Suprapubic skin (tissue), 4 donors: ENCODE results near the gene SRI. TPM values are rescaled to one million over a fixed set of nuclear protein-coding genes. Genes with fewer than 3 reads are reported as not detected.
A peak's percentile ranks its signal among the peaks of the same experiment; 100 is the strongest.
"Not testable (repeated sequence)": the region's sequence is repeated elsewhere in the genome, so short reads cannot be mapped to it uniquely, and the experiment has no call there.

ENCODE experiments used
- DNase-seq, 2 donors: peaks; one replicate each; pipeline ENCODE4 v3.0.0-alpha.2; 2019; ENCODE audit warnings: low spot score in 2 of 2
- H3K27ac ChIP-seq: fragments of 200-600 bp; sonication (generic); one replicate; pipeline ENCODE4 v1.5.1; 2019
- H3K27me3 ChIP-seq: fragments of 200-600 bp; sonication (generic); one replicate; pipeline ENCODE4 v1.5.1; 2019
- H3K36me3 ChIP-seq: fragments of 200-600 bp; sonication (generic); one replicate; pipeline ENCODE4 v1.5.1; 2019
- H3K4me1 ChIP-seq: fragments of 200-600 bp; sonication (generic); one replicate; pipeline ENCODE4 v1.5.1; 2019
- H3K4me3 ChIP-seq: fragments of 200-600 bp; sonication (generic); one replicate; pipeline ENCODE4 v1.5.1; 2019; ENCODE audit warnings: mild to moderate bottlenecking
- H3K9me3 ChIP-seq: fragments of 200-600 bp; sonication (generic); one replicate; pipeline ENCODE4 v1.5.1; 2019
- CTCF ChIP-seq, 2 donors: fragments of 200-600 bp in 1 of 2; fragments of 450-650 bp in 1 of 2; sonication (generic) in 1 of 2; IDR thresholded peaks; one replicate each; pipeline ENCODE4 v1.5.1; 2016 to 2019; ENCODE audit warnings: antibody characterized with exemption in 2 of 2, mild to moderate bottlenecking in 1 of 2, moderate library complexity in 1 of 2
- EP300 ChIP-seq: sonication (generic); formaldehyde crosslinking; IDR thresholded peaks from one replicate; pipeline ENCODE4 v1.6.1; 2017; ENCODE audit warnings: antibody characterized with exemption
- POLR2A ChIP-seq, 2 donors: fragments of 450-650 bp; IDR thresholded peaks; one replicate each; pipeline ENCODE4 v1.6.1; 2017; ENCODE audit warnings: antibody characterized with exemption in 2 of 2, mild to moderate bottlenecking in 2 of 2, moderate library complexity in 2 of 2
- POLR2AphosphoS5 ChIP-seq, 3 donors: sonication (generic); formaldehyde crosslinking; IDR thresholded peaks; one replicate each; pipeline ENCODE4 v1.6.1; 2017; ENCODE audit warnings: antibody characterized with exemption in 3 of 3
- WGBS: methylation state at CpG from one replicate; pipeline ENCODE4 v1.1.5; 2018; 5-methylcytosine and 5-hydroxymethylcytosine counted together
- total RNA-seq, 4 donors: library from RNA; depleted of rRNA; stranded (reverse); fragments of >200 nt; gene quantifications; one replicate each; pipeline ENCODE4 v1.1.0, GENCODE V29; 2016

Gene SRI
- total RNA-seq: 10 to 100 TPM; 36.7 to 50.6 (median 42.2) TPM

GRCh38 chr7:88219781-88220747, at the start of gene SRI:
TSS of gene SRI (minus strand) at chr7:88220038. CDS start at chr7:88220026, 12 bp downstream.
- peak; percentile 91 to 92 for DNase-seq
- Histone ChIP-seq H3K4me1 (peaks cover 19% of the 10 kb centered on the region), H3K27ac (peak within 1 kb of the TSS; percentile 92), H3K27me3 (no peaks in the 10 kb centered on the region), H3K9me3 (no peaks in the 10 kb centered on the region), H3K36me3 (peaks cover 14% of the 10 kb centered on the region), H3K4me3 (peak within 1 kb of the TSS; percentile 83)
- WGBS: under 1% methylated on average over 62 of the region's 75 CpGs
- TF ChIP-seq CTCF (IDR thresholded peaks at IDR 0.05) (peak; percentile 57 to 98), EP300 (no peak), POLR2A (IDR thresholded peaks at IDR 0.05) (peak in 1 of 2 donors; percentile 47)

- no peak for DNase-seq
- H3K27me3 ChIP-seq: no peaks in the 10 kb centered on the region
- no peaks in the 10 kb centered on the region for H3K4me1 ChIP-seq
- no peak for TF ChIP-seq POLR2AphosphoS5 (IDR thresholded peaks at IDR 0.05)
- no peak for TF ChIP-seq CTCF (IDR thresholded peaks at IDR 0.05)
- no peak for TF ChIP-seq EP300
- no peak overlapping the region for H3K4me3 ChIP-seq
- no peak overlapping the region for H3K27ac ChIP-seq
- H3K9me3 ChIP-seq: no peaks in the 10 kb centered on the region
- WGBS: 89% methylated on average over 3 of the region's 3 CpGs
- no peaks in the 10 kb centered on the region for H3K36me3 ChIP-seq
These were observed 49.7 kb upstream of the SRI start for GRCh38 chr7:88269586-88269985.

GRCh38 chr7:88268858-88269257, 49.0 kb upstream of the SRI start:
- Histone ChIP-seq H3K4me3 (no peak overlapping the region), H3K4me1 (no peaks in the 10 kb centered on the region), H3K9me3 (no peaks in the 10 kb centered on the region), H3K27ac (no peak overlapping the region), H3K27me3 (no peaks in the 10 kb centered on the region), H3K36me3 (no peaks in the 10 kb centered on the region)
- TF ChIP-seq POLR2AphosphoS5 (IDR thresholded peaks at IDR 0.05) (no peak), POLR2A (IDR thresholded peaks at IDR 0.05) (no peak), CTCF (IDR thresholded peaks at IDR 0.05) (no peak), EP300 (no peak)
- 49% methylated on average over 2 of the region's 2 CpGs for WGBS
- no peak for DNase-seq

- no peak for DNase-seq
- Histone ChIP-seq H3K9me3 (no peaks in the 10 kb centered on the region), H3K36me3 (no peaks in the 10 kb centered on the region), H3K4me3 (no peak overlapping the region), H3K4me1 (no peaks in the 10 kb centered on the region), H3K27ac (no peak overlapping the region), H3K27me3 (no peaks in the 10 kb centered on the region)
- TF ChIP-seq POLR2AphosphoS5 (IDR thresholded peaks at IDR 0.05): no peak
- 80% methylated on average over 2 of the region's 2 CpGs for WGBS
These were observed 48.2 kb upstream of the SRI start for GRCh38 chr7:88268051-88268450.

GRCh38 chr7:88267421-88267820, 47.6 kb upstream of the SRI start:
- H3K9me3 ChIP-seq: no peaks in the 10 kb centered on the region
- no peak for TF ChIP-seq EP300
- no peak for TF ChIP-seq POLR2A (IDR thresholded peaks at IDR 0.05)
- TF ChIP-seq CTCF (IDR thresholded peaks at IDR 0.05): no peak
- TF ChIP-seq POLR2AphosphoS5 (IDR thresholded peaks at IDR 0.05): no peak
- DNase-seq: no peak
- WGBS: 96% methylated on average over 4 of the region's 4 CpGs
- no peaks in the 10 kb centered on the region for H3K36me3 ChIP-seq
- no peaks in the 10 kb centered on the region for H3K4me1 ChIP-seq
- no peaks in the 10 kb centered on the region for H3K27me3 ChIP-seq
- no peak overlapping the region for H3K27ac ChIP-seq
- no peak overlapping the region for H3K4me3 ChIP-seq

- not testable (repeated sequence) for H3K36me3 ChIP-seq, DNase-seq
- 65% methylated on average over 3 of the region's 3 CpGs for WGBS
These were observed 45.1 kb upstream of the SRI start for GRCh38 chr7:88264987-88265386.

More at GRCh38 chr7:88264987-88265386, 45.1 kb upstream of the SRI start:
- H3K9me3 ChIP-seq, H3K4me1 ChIP-seq, H3K27ac ChIP-seq, H3K4me3 ChIP-seq, H3K27me3 ChIP-seq: not testable (repeated sequence)
